SK-N-SH treated with all-trans-retinoic acid at 6 μM for 48 hours (cell line): ENCODE results near the gene SLC45A3.

ENCODE experiments used
- ZC3H10 ChIP-seq: fragments of 250-450 bp; sonication (Bioruptor Pico); IDR thresholded peaks from 2 replicates; pipeline ENCODE4 v1.5.1; 2021; ENCODE audit warnings: mild to moderate bottlenecking, moderate library complexity
- TF ChIP-seq, protein P1 (sequence below): fragments of 250-450 bp; sonication (Bioruptor Pico); IDR thresholded peaks from 2 replicates; pipeline ENCODE4 v1.5.1; 2020; ENCODE audit warnings: low read depth, mild to moderate bottlenecking, moderate library complexity
- TF ChIP-seq, protein P2 (sequence below): fragments of 250-450 bp; sonication (Bioruptor Pico); IDR thresholded peaks from 2 replicates; pipeline ENCODE4 v1.8.0; 2020; ENCODE audit warnings: mild to moderate bottlenecking, moderate library complexity, borderline replicate concordance

DNA sequence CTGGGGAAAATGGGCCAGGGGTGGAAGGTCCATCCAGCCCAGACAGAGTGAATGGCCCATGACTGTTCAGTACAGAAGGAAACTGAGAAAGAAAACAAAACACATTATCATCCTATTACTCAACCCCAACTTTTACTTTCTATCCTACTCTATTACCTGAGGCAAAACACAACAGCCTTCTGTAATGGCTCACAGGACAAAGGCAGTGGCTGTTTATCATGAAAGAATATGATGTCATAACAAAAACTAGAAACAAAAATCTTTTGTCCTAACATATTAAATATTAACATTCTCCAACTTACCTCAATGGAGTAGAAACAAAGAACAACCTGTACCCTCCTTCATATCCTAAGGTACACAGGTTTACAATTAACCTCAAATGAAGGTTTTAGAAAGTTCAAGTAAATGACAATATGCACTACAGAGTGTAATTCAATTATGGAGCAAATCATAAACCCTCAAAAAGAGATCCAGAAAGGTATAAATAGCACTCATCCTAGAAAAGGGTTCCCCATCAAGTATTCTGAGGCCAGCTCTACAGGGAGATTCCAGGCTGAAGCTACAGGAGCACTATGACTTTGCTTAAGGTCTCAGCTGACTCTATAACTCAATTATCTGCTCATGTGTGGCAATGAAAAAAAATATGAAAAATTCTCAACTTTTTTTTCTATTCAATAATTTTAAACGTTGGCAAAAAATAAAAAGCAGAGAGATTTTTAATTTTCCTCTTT lies 63.6 kb downstream of the SLC45A3 start:
- no peak for TF ChIP-seq ZC3H10 (CRISPR knock-in tag)
- TF ChIP-seq, protein P1, sequence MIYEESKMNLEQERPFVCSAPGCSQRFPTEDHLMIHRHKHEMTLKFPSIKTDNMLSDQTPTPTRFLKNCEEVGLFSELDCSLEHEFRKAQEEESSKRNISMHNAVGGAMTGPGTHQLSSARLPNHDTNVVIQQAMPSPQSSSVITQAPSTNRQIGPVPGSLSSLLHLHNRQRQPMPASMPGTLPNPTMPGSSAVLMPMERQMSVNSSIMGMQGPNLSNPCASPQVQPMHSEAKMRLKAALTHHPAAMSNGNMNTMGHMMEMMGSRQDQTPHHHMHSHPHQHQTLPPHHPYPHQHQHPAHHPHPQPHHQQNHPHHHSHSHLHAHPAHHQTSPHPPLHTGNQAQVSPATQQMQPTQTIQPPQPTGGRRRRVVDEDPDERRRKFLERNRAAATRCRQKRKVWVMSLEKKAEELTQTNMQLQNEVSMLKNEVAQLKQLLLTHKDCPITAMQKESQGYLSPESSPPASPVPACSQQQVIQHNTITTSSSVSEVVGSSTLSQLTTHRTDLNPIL (CRISPR knock-in tag) = no peak
- TF ChIP-seq, protein P2, sequence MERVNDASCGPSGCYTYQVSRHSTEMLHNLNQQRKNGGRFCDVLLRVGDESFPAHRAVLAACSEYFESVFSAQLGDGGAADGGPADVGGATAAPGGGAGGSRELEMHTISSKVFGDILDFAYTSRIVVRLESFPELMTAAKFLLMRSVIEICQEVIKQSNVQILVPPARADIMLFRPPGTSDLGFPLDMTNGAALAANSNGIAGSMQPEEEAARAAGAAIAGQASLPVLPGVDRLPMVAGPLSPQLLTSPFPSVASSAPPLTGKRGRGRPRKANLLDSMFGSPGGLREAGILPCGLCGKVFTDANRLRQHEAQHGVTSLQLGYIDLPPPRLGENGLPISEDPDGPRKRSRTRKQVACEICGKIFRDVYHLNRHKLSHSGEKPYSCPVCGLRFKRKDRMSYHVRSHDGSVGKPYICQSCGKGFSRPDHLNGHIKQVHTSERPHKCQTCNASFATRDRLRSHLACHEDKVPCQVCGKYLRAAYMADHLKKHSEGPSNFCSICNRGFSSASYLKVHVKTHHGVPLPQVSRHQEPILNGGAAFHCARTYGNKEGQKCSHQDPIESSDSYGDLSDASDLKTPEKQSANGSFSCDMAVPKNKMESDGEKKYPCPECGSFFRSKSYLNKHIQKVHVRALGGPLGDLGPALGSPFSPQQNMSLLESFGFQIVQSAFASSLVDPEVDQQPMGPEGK (CRISPR knock-in tag) = no peak
